ENCODE measurements around the gene AKAP13.
A peak's percentile ranks its signal among the peaks of the same experiment; 100 is the strongest.
"Not testable (repeated sequence)": the region's sequence is repeated elsewhere in the genome, so short reads cannot be mapped to it uniquely, and the experiment has no call there.

AKAP13 gene

DNA sequence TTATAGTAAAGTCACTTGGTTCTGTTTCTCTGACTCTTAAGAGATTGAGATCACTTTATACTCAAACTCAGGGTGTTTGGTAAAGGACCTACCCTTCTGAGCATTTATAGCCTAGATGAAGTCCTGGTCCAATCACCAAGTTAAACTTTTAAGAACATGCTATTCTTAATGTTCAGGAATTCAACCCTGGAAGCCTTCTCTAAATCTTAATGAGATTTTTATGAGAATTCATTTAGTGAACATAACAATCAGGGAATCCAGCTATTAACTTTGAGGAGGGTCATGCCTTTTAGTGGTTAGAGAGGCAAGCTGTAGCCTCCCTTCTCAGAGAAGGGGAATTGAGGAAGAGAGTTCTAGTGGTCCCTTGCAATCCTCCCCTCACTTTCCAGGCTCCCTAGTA is 104.5 kb downstream of the AKAP13 start:
- DNase-seq: not testable (repeated sequence)

- DNase-seq: peak; percentile 69 to 85
Observed at GRCh38 chr15:85485956-85486567, 105.7 kb downstream of the AKAP13 start.

- DNase-seq: not testable (repeated sequence)
Observed at GRCh38 chr15:85487796-85488195, 107.4 kb downstream of the AKAP13 start.

DNA sequence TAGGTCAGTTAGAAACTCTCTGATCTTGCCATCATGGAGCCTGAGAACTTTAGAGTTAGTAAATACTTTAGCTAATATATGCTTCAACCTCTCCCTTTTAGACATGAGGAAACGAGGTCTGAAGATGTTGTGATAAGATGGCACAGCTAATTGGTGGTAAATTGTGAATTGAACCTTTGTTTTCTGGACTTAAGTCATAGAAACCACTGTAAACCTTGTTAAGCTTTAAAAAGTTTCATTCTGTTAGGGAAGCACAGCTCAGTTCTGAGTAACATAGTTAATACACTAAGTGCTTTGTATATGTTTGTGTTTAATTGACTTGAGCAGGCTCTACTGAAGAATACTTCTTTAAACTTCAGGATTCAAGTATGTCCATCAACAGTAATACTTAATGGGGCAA is 108.6 kb downstream of the AKAP13 start:
- no peak for DNase-seq

GRCh38 chr15:85489773-85490493 is 109.5 kb downstream of the AKAP13 start:
- DNase-seq: no peak

GRCh38 chr15:85490856-85491255 is 110.5 kb downstream of the AKAP13 start:
- DNase-seq: peak in 1 of 2 experiments; percentile 4

DNA sequence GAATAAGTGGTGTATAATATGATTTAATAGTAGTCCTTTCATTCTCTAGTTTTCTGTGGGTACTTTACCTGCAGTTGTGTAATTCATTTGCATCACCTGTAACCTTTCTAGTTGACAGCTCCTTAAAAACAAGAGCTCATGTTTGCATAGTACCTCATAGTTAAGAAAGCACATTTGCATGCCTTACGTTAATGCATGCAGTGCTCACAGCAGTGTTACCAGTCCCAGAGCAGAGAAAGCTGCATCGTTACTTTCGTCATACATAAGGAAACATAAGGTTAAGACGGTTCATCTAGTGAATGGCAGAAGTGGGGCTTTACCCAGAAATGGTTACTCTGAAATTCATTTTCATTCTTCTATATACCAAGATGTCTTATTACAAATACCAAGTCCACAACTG is 111.3 kb downstream of the AKAP13 start:
- no peak for DNase-seq

GRCh38 chr15:85492406-85492805 is 112.0 kb downstream of the AKAP13 start:
- DNase-seq: peak; percentile 15 to 18

DNA sequence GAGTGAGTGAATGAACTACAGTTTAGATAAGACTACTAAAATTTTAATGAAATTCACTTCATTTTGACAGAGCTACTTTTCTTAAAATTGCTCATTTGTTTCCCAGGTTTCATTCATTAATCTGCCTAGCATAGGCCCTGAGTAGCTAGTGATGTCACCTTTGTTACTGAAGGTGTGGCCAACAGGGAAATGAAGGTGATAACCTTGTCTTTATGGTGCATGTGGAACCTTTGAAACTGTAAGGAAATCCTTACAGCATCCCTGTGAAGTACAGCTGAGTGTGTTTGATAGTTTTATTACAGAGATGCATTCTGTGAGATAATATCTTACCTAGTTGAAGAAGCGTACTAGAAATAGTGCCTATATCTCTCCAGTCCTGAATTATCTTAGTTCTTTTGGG is 112.9 kb downstream of the AKAP13 start:
- no peak for DNase-seq

DNA sequence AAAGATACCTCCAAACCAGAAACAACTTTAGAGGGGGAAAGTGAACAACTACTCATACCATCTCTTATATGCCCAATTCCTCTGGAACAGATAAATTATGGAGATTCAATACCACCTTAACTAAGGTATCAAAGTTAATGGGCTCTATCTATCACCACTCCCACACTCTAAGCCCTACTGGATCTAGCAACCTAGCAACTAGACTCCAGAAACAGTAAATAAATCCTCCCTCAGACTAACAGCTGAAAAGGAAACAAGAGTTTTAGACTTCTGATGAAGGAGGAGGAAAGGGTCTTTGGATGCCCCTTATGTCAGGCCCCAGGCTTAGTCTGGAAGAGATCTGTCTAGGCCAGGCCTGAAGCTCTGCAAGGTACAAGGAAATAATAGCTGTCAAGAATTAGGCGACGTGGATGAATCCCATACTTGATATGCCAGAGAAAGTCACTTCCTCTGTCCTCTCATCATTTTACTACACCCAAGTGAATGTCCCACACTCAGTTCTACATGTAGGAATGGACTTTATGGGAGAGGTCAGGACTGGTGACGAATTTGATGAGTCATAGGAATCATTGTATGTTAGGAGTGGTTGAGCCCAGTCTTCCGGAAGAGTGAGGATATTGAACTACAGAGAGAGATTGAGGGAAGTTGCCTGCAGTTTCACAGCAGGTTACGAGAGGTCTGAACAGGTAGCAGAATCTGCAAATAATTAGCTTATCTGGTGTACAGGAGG is 113.8 kb downstream of the AKAP13 start:
- no peak for DNase-seq

DNA sequence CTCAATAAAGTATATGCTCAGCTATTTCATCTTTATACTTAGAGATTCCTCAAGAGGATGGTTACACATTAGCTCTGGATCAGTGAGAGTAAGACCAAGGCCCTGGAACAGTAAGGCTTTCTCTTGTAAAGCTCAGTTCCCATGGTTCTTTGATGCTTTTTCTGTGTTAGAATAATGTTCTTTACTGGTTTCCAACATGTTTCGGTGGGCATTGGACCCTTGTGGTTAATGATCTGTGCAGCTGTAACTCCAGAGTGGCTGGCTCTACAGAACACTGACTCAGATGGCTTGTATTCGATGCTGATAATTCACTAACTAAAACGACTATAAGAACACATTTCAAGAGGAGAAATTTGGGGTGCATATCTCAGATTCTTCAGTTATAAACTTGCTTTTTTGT is 114.7 kb downstream of the AKAP13 start:
- no peak for DNase-seq

DNA sequence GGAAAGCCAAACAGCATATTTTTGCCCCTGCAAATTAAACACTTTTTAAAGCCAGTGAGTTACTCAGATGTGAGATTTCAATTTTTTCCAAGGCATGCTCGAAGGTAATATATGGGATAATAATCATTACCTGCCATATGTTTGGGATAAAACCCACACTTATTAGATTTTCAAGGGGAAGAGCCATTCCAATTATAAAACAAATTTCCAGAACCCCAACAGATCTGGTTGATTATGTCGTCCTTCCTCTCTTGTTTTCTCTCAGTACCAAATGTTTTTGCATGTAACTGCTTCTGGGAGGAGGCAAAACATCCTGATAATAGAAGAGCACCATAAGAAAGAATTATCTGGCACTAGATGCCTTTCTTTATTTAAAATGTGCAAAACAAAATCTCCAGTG is 115.1 kb downstream of the AKAP13 start:
- no peak for DNase-seq

- DNase-seq: no peak
Observed at GRCh38 chr15:85496151-85496550, 115.7 kb downstream of the AKAP13 start.

- DNase-seq: no peak
Observed at GRCh38 chr15:85496551-85497171, 116.3 kb downstream of the AKAP13 start.

DNA sequence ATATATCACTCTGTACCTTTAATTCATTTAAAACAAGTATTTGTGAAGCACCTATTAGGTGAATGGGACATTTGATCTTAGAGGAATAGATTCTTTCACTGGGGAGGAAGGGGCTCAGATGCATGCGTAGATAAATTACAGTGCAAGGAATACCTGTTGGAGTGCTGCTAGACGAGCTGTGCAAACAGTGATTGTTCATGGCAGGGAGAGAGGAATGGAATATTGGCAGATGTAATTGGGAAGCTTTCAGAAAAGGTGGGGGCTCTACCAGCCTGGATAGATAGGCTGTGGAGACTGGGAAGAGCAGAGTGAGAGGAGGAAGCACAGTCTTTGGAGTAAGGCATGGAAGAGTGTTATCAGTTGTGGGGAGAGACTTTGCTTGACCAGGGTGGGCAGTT is 116.8 kb downstream of the AKAP13 start:
- no peak for DNase-seq

DNA sequence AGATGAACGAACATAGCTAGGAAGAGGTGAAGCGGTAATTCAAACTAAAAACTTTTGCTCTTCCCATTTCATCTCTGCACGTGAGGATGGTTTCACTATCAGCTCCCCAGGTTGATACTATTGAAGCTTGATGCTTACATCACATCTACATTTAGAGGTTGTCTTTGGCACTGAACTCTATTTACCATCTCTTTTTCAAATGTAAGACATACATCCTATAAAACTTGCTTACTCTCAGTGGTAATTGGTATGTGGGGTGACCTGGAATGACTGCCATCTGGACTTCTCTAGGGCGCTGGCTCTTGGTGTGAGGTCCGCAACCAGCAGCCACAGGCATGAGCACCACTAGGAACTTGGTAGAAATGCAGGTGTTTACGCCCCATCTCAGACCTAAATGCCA is 118.1 kb downstream of the AKAP13 start:
- DNase-seq: no peak

- no peak for DNase-seq
Observed at GRCh38 chr15:85499371-85499887, 119.0 kb downstream of the AKAP13 start.

DNA sequence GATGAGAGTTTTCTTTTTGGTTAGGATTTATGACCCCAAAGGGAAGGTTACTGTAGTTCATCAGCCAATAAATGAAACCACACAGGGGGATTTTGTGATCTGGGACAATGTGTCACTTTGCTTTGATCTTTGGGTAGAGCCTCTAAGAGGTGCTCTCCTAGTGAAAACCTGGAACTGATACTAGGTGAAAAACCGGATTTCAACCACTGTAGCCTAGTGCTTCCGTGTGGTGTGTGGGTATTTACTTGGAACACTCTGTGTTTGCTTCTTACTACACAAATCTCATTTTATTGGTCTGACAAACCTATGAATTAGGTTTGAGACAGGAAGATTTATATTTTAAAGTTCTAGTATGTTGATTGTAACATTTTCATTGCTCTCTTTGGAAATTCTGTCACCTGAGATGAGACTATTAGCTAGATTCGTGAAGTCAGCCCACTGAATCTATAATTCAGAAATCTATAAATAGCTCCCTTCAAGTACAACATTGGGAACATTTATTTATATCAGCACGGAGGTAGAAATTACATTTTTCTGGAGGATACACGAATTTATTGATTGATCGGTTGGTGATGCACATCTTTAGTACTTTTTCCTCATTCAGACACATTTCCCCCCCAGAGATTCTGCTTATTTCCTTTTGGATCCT is 119.8 kb downstream of the AKAP13 start:
- DNase-seq: no peak

GRCh38 chr15:85500729-85501128 is 120.3 kb downstream of the AKAP13 start:
- no peak for DNase-seq

- no peak for DNase-seq
Observed at GRCh38 chr15:85501574-85501973, 121.2 kb downstream of the AKAP13 start.

GRCh38 chr15:85503151-85503799 is 122.9 kb downstream of the AKAP13 start:
- DNase-seq: no peak
